Nephron progenitor cell (in vitro differentiated cells): ENCODE measurements around the gene HMOX2.

Source experiments
- DNase-seq: peaks from one replicate; pipeline ENCODE4 v3.0.0; 2021
- H3K27ac Mint-ChIP-seq: 2 replicates; pipeline ENCODE4 v1.8.0; 2021; ENCODE audit warnings: mild to moderate bottlenecking, moderate library complexity, mixed read lengths
- H3K27me3 Mint-ChIP-seq: 2 replicates; pipeline ENCODE4 v1.8.0; 2021; ENCODE audit warnings: mild to moderate bottlenecking, low read depth, mixed read lengths; ENCODE audit not compliant: poor library complexity
- H3K36me3 Mint-ChIP-seq: 2 replicates; pipeline ENCODE4 v1.8.0; 2021; ENCODE audit warnings: low read depth, mixed read lengths
- H3K4me1 Mint-ChIP-seq: 2 replicates; pipeline ENCODE4 v1.8.0; 2021; ENCODE audit warnings: mixed read lengths
- H3K4me3 Mint-ChIP-seq: 2 replicates; pipeline ENCODE4 v1.8.0; 2021; ENCODE audit warnings: mild to moderate bottlenecking, moderate library complexity, mixed read lengths
- H3K9me3 Mint-ChIP-seq: 2 replicates; pipeline ENCODE4 v1.8.0; 2021; ENCODE audit warnings: mild to moderate bottlenecking, moderate library complexity, mixed read lengths
- TF ChIP-seq, protein P1 (sequence below): fragments of 200-600 bp; sonication (generic); IDR thresholded peaks from 2 replicates; pipeline ENCODE4 v1.5.0; 2021; ENCODE audit warnings: antibody characterized with exemption

The HMOX2 gene

DNA sequence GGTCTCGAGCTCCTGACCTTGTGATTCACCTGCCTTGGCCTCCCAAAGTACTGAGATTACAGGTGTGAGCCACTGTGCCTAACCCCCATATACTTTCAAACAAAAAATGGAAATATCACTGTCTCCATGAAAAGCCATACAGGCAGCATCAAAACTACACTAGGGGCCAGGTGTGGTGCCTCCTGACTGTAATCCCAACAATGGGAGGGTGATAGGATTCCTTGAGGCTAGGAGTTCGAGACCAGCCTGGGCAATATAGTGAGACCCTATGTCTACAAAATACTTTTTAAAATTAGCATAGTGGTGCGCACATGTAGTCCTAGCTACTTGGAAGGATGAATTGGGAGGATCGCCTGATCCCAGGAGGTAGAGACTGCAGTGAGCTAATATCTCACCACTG, 15.7 kb downstream of the HMOX2 start:
- no peak overlapping the region for H3K4me3 Mint-ChIP-seq
- H3K27me3 Mint-ChIP-seq, result peaks cover 7% of the 10 kb centered on the region
- H3K36me3 Mint-ChIP-seq, result no peaks in the 10 kb centered on the region
- TF ChIP-seq, protein P1, sequence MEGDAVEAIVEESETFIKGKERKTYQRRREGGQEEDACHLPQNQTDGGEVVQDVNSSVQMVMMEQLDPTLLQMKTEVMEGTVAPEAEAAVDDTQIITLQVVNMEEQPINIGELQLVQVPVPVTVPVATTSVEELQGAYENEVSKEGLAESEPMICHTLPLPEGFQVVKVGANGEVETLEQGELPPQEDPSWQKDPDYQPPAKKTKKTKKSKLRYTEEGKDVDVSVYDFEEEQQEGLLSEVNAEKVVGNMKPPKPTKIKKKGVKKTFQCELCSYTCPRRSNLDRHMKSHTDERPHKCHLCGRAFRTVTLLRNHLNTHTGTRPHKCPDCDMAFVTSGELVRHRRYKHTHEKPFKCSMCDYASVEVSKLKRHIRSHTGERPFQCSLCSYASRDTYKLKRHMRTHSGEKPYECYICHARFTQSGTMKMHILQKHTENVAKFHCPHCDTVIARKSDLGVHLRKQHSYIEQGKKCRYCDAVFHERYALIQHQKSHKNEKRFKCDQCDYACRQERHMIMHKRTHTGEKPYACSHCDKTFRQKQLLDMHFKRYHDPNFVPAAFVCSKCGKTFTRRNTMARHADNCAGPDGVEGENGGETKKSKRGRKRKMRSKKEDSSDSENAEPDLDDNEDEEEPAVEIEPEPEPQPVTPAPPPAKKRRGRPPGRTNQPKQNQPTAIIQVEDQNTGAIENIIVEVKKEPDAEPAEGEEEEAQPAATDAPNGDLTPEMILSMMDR, result no peak
- H3K9me3 Mint-ChIP-seq, result no peaks in the 10 kb centered on the region
- no peak for DNase-seq
- no peak overlapping the region for H3K27ac Mint-ChIP-seq
- H3K4me1 Mint-ChIP-seq, result no peaks in the 10 kb centered on the region

DNA sequence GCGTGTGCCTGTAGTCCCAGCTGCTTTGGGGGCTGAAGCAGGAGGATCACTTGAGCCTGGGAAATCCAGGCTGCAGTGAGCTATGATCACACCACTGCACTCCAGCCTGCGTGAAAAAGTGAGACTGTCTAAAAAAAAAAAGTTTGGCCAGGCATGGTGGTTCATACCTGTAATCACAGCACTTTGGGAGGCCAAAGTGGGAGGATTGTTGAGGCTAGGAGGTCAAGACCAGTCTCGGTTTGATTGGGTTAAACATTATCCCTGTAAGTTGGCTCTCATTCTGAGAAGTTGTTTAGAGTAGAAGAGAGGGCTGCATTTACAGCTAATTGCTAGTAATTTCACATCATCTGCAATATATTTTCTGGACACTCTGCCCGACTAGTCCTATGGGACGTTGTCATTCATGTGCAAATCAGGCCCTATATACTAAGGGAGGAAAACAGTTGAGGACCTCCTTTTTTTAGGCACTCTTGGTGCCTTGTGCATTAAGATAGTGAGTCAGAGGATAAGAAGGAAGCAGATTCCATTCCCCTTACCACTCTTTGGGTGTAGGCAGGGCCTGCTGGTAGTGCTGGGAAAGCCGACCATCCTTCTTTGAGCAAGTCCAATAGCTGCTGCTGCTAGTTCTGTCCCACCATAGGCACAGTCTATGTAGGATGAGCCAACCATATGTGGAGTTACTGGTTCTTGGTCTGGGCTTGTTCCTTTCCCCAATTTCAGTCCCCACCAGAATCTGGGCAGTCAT, 18.7 kb downstream of the HMOX2 start:
- Mint-ChIP-seq H3K9me3 (no peaks in the 10 kb centered on the region), H3K4me3 (no peak overlapping the region), H3K27me3 (peaks cover 7% of the 10 kb centered on the region), H3K27ac (no peak overlapping the region), H3K36me3 (no peaks in the 10 kb centered on the region), H3K4me1 (peaks cover 19% of the 10 kb centered on the region)
- no peak for DNase-seq
- TF ChIP-seq, protein P1, result no peak

DNA sequence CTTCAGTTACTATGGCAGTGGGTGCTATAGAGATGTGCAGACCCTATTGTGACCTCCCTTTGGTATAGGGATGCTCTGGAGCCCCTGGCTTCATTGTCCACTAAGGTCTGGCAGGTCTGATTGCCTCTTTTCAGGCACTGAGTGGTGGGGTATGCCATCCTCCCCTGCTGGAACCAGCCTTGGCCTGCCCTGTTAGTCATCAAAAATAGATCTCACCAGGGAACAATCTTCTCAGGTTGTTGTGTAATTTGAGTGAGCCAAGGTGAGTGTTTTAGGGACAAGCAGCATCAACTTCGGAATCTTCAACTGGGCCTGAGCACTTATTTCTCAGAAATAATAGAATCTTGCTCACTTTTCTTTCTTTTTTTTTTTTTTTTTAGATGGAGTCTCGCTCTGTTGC, 19.6 kb downstream of the HMOX2 start:
- TF ChIP-seq, protein P1, result no peak
- no peak overlapping the region for H3K4me3 Mint-ChIP-seq
- H3K27ac Mint-ChIP-seq, result no peak overlapping the region

DNA sequence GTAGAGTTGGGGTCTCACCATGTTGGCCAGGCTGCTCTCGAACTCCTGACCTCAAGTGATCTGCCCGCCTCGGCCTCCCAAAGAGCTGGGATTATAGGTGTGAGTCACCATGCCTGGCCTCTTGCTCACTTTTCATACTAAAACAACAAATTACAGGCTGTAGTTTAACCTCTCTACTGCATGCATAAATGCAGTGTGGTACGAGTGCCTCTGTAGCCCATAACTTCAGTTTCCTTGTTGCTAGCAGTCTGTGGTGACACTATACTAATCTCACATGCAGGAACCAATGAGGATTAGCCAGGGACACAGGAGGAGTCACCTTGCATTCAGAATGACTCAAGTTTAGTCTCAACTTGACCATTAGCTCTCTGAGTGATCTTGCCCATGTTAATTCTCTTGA, 20.1 kb downstream of the HMOX2 start:
- no peak for DNase-seq
- TF ChIP-seq, protein P1, result no peak
- no peak overlapping the region for H3K27ac Mint-ChIP-seq
- no peak overlapping the region for H3K4me3 Mint-ChIP-seq
- peaks cover 24% of the 10 kb centered on the region for H3K4me1 Mint-ChIP-seq
- H3K27me3 Mint-ChIP-seq, result peaks cover 7% of the 10 kb centered on the region
- no peaks in the 10 kb centered on the region for H3K36me3 Mint-ChIP-seq
- no peaks in the 10 kb centered on the region for H3K9me3 Mint-ChIP-seq

More for the DNA sequence above, 19.6 kb downstream of the HMOX2 start:
- no peaks in the 10 kb centered on the region for H3K9me3 Mint-ChIP-seq
- no peaks in the 10 kb centered on the region for H3K36me3 Mint-ChIP-seq
- peaks cover 22% of the 10 kb centered on the region for H3K4me1 Mint-ChIP-seq
- H3K27me3 Mint-ChIP-seq, result peaks cover 7% of the 10 kb centered on the region
- DNase-seq, result no peak

DNA sequence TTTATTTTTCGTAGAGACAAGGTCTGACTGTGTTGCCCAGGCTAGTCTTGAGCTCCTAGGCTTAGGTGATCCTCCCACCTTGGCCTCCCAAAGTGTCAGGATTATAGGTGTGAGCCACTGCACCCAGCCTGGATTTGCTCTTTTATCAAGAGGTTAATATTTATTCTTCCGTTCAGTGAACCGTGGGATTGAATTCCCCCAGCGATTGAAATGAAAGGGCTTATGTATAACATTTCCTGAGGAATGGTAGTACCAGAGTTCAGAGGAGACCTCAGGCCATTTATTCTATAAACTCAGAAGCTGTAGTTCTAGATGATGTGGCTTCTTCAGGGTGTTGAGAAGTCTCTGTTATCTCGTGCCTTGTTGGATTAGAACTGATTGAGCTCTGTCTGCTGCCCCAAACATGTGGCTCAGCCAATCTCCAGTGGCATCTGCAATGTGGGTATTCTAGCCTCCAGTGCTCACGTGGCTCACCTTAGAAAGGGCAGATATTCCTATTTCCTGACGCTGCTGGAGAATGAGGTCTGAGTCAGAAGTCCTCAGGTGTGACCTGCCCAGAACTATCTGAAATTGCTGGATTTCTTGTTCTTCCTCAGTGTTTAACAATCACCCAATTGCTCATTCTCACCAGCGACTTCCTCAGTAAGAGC, 22.5 kb downstream of the HMOX2 start:
- TF ChIP-seq, protein P1, result no peak
- Mint-ChIP-seq H3K4me1 (peaks cover 24% of the 10 kb centered on the region), H3K36me3 (no peaks in the 10 kb centered on the region), H3K9me3 (no peaks in the 10 kb centered on the region), H3K4me3 (no peak overlapping the region), H3K27ac (no peak overlapping the region), H3K27me3 (peaks cover 11% of the 10 kb centered on the region)
- no peak for DNase-seq

DNA sequence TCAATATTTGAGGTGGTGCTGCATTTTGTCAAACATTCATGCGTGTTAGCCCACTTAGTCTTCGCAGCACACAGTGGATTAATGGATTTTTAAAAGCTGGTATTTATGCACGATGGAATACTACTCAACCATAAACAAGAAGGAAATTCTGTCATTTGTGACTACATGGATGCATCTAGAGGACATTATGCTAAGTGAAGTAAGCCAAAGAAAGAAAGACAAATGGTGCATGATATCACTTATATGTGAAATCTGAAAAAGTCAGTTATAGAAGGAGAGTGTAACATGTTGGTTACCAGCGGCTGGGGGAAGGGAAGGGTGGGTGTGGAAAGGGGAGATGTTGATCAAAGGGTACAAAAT, 23.0 kb downstream of the HMOX2 start:
- peaks cover 24% of the 10 kb centered on the region for H3K4me1 Mint-ChIP-seq

More for the DNA sequence above, 23.0 kb downstream of the HMOX2 start:
- H3K27me3 Mint-ChIP-seq, result peaks cover 7% of the 10 kb centered on the region
- H3K36me3 Mint-ChIP-seq, result no peaks in the 10 kb centered on the region
- TF ChIP-seq, protein P1, result no peak
- no peak overlapping the region for H3K4me3 Mint-ChIP-seq
- no peak for DNase-seq
- no peak overlapping the region for H3K27ac Mint-ChIP-seq
- no peaks in the 10 kb centered on the region for H3K9me3 Mint-ChIP-seq
